ENCODE data around the gene FEZF2. TPM values are rescaled to one million over a fixed set of nuclear protein-coding genes. Genes with fewer than 3 reads are reported as not detected.

The FEZF2 gene
- total and polyA plus RNA-seq, 8 donors, result not detected

- no peaks in the 10 kb centered on the region for H3K36me3 ChIP-seq
- peak overlapping the region in 2 of 4 donors; percentile 4 to 14 for H3K4me3 ChIP-seq
- H3K4me1 ChIP-seq, result peaks cover 18 to 79% (median 46%) of the 10 kb centered on the region in 4 donors
- DNase-seq, result no peak
- no peak for TF ChIP-seq EP300 (IDR thresholded peaks at IDR 0.05)
- peaks cover 47 to 100% (median 96%) of the 10 kb centered on the region in 3 donors for H3K27me3 ChIP-seq
- intact Hi-C loops (cut with DNase I; ENCODE audit: low total_unique reads), result no loop called here
- peaks cover 0 to 5% (median 2%) of the 10 kb centered on the region in 4 donors for H3K9me3 ChIP-seq
- 0 to 6% (median 4%) methylated on average over 7 to 30 of the region's 30 CpGs for WGBS, 5 donors
- H3K27ac ChIP-seq, result no peak overlapping the region
These were observed 719 bp downstream of the FEZF2 start for GRCh38 chr3:62372621-62373041.

- 1 to 5% (median 4%) methylated on average over 13 to 66 of the region's 66 CpGs for WGBS, 5 donors
- peak overlapping the region in 1 of 4 donors; percentile 14 for H3K4me3 ChIP-seq
- H3K27me3 ChIP-seq, result peaks cover 41 to 100% (median 96%) of the 10 kb centered on the region in 3 donors
- H3K36me3 ChIP-seq, result no peaks in the 10 kb centered on the region
- intact Hi-C loops (cut with DNase I; ENCODE audit: low total_unique reads), result no loop called here
- TF ChIP-seq EP300 (IDR thresholded peaks at IDR 0.05), result no peak
- no peak for TF ChIP-seq POLR2AphosphoS5 (IDR thresholded peaks at IDR 0.05)
- TF ChIP-seq POLR2A (IDR thresholded peaks at IDR 0.05), result no peak
- no peak for TF ChIP-seq CTCF (IDR thresholded peaks at IDR 0.05)
- H3K4me1 ChIP-seq, result peaks cover 18 to 72% (median 46%) of the 10 kb centered on the region in 4 donors
- DNase-seq, result peak in 1 of 2 donors; percentile 20
- H3K27ac ChIP-seq, result no peak overlapping the region
- H3K9me3 ChIP-seq, result peaks cover 0 to 5% (median under 1%) of the 10 kb centered on the region in 4 donors
These were observed 1.4 kb downstream of the FEZF2 start for GRCh38 chr3:62371720-62372591.

GRCh38 chr3:62370858-62371719, 2.3 kb downstream of the FEZF2 start:
- no peak for DNase-seq

More at GRCh38 chr3:62370858-62371719, 2.3 kb downstream of the FEZF2 start:
- Histone ChIP-seq H3K9me3 (peaks cover 0 to 5% (median 0%) of the 10 kb centered on the region in 4 donors), H3K4me1 (peaks cover 18 to 71% (median 46%) of the 10 kb centered on the region in 4 donors), H3K27me3 (peaks cover 40 to 100% (median 97%) of the 10 kb centered on the region in 3 donors), H3K36me3 (no peaks in the 10 kb centered on the region), H3K27ac (no peak overlapping the region), H3K4me3 (no peak overlapping the region)
- intact Hi-C loops (cut with DNase I; ENCODE audit: low total_unique reads), result no loop called here
- 6 to 11% (median 7%) methylated on average over 45 to 49 of the region's 49 CpGs for WGBS, 5 donors
- no peak for TF ChIP-seq EP300 (IDR thresholded peaks at IDR 0.05)
- TF ChIP-seq CTCF (IDR thresholded peaks at IDR 0.05), result no peak
- TF ChIP-seq POLR2AphosphoS5 (IDR thresholded peaks at IDR 0.05), result no peak
- no peak for TF ChIP-seq POLR2A (IDR thresholded peaks at IDR 0.05)
